ENCODE results near the gene MRPL55. TPM values are rescaled to one million over a fixed set of nuclear protein-coding genes. Genes with fewer than 3 reads are reported as not detected.

MRPL55 gene
- total RNA-seq, 1 experiment from 2014 or later: 85.4 TPM

DNA sequence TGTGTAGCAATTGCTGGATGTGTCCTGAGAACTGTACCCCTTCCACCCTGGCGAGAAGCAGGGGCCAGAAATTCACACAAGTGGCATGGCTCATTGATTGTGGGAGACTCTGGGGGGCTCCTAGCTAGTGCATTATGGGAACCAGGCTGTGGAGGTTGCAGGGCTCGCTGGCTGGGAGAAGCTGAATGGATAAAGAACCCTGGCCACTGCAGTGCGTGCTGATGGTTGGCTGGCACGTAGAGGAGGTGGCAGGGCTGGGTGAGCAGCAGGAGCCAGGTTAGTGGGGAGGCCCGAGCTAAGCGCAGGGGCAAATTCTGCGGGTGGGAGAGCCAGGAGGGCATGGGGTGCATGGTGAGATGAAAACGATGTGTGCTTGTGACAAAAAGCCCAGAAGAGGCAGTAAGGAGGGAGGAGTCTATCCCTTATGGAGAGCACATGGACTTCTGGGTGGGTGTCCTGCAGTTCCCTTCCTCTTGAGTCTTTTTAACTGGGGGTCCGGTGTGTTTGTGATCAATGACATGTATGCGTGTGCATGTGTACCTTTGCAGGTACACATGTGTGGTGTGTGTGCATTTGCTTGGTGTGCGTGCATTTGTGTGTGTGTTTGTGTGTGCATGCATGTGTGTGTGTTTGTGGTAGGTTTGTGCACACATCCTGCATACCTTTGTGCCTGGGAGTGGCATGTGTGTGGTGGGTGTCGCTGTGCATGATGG is 34.5 kb upstream of the MRPL55 start:
- Mint-ChIP-seq H3K27me3 (ENCODE audit: insufficient read depth, unreplicated experiment) (no peaks in the 10 kb centered on the region), H3K4me1 (ENCODE audit: insufficient read depth, unreplicated experiment) (peaks cover 31% of the 10 kb centered on the region), H3K36me3 (ENCODE audit: insufficient read depth, unreplicated experiment) (peaks cover 44% of the 10 kb centered on the region), H3K27ac (ENCODE audit: low read depth, unreplicated experiment) (peak overlapping the region; percentile 95), H3K4me3 (ENCODE audit: unreplicated experiment) (peak overlapping the region; percentile 99), H3K9me3 (ENCODE audit: unreplicated experiment) (no peaks in the 10 kb centered on the region)
- BruUV-seq (replicated peaks): no TSS peak
- TF ChIP-seq CTCF (IDR thresholded peaks at IDR 0.05; ENCODE audit: unreplicated experiment): no peak
- intact Hi-C loops (cut with micrococcal nuclease): no loop called here
- no peak for DNase-seq (ENCODE audit: unreplicated experiment)
- CTCF ChIA-PET: interaction anchor here (0.5 to 7.3 kb wide), 12 partner anchors 9 to 369 kb away, joined by 3 to 72 read pairs (median 4); partner anchors contain the start of genes IBA57 and MRPL55
- POLR2A ChIA-PET: interaction anchor here (0.6 to 9.7 kb wide), 10 partner anchors 8 to 313 kb away, joined by 3 to 318 read pairs (median 15); partner anchors contain the start of genes ARF1, GJC2, IBA57 and MRPL55

GRCh38 chr1:228142701-228143136 is 33.6 kb upstream of the MRPL55 start:
- peaks cover 28% of the 10 kb centered on the region for H3K4me1 Mint-ChIP-seq (ENCODE audit: insufficient read depth, unreplicated experiment)
- intact Hi-C loops (cut with micrococcal nuclease): no loop called here
- peaks cover 3% of the 10 kb centered on the region for H3K27me3 Mint-ChIP-seq (ENCODE audit: insufficient read depth, unreplicated experiment)
- BruUV-seq (replicated peaks): no TSS peak
- CTCF ChIA-PET: interaction anchor here (0.6 to 7.3 kb wide), 11 partner anchors 10 to 662 kb away, joined by 3 to 72 read pairs (median 4); partner anchors contain the start of genes IBA57 and MRPL55
- H3K9me3 Mint-ChIP-seq (ENCODE audit: unreplicated experiment): no peaks in the 10 kb centered on the region
- peaks cover 39% of the 10 kb centered on the region for H3K36me3 Mint-ChIP-seq (ENCODE audit: insufficient read depth, unreplicated experiment)
- no peak for DNase-seq (ENCODE audit: unreplicated experiment)
- peak overlapping the region; percentile 95 for H3K27ac Mint-ChIP-seq (ENCODE audit: low read depth, unreplicated experiment)
- TF ChIP-seq CTCF (IDR thresholded peaks at IDR 0.05; ENCODE audit: unreplicated experiment): no peak
- H3K4me3 Mint-ChIP-seq (ENCODE audit: unreplicated experiment): peak overlapping the region; percentile 99
- POLR2A ChIA-PET: interaction anchor here (0.6 to 9.7 kb wide), 10 partner anchors 9 to 344 kb away, joined by 3 to 318 read pairs (median 15); partner anchors contain the start of genes ARF1, GJC2, IBA57 and MRPL55

GRCh38 chr1:228142155-228142691 is 33.1 kb upstream of the MRPL55 start:
- CTCF ChIA-PET: interaction anchor here (0.6 to 7.3 kb wide), 13 partner anchors 11 to 661 kb away, joined by 3 to 72 read pairs (median 4); partner anchors contain the start of genes IBA57 and MRPL55
- H3K27me3 Mint-ChIP-seq (ENCODE audit: insufficient read depth, unreplicated experiment): peaks cover 8% of the 10 kb centered on the region
- no peak for DNase-seq (ENCODE audit: unreplicated experiment)
- POLR2A ChIA-PET: interaction anchor here (0.6 to 9.7 kb wide), 17 partner anchors 10 to 1417 kb away, joined by 3 to 318 read pairs (median 3); partner anchors contain the start of genes ABCB10, ARF1, GJC2 and IBA57
- peaks cover 25% of the 10 kb centered on the region for H3K4me1 Mint-ChIP-seq (ENCODE audit: insufficient read depth, unreplicated experiment)
- H3K36me3 Mint-ChIP-seq (ENCODE audit: insufficient read depth, unreplicated experiment): peaks cover 34% of the 10 kb centered on the region
- H3K9me3 Mint-ChIP-seq (ENCODE audit: unreplicated experiment): no peaks in the 10 kb centered on the region
- no peak for TF ChIP-seq CTCF (IDR thresholded peaks at IDR 0.05; ENCODE audit: unreplicated experiment)
- BruUV-seq (replicated peaks): no TSS peak
- intact Hi-C loops (cut with micrococcal nuclease): no loop called here
- H3K27ac Mint-ChIP-seq (ENCODE audit: low read depth, unreplicated experiment): peak overlapping the region; percentile 95
- peak overlapping the region; percentile 99 for H3K4me3 Mint-ChIP-seq (ENCODE audit: unreplicated experiment)

All from MCF 10A (cell line).